GM21515 (cell line): ENCODE data around the gene SLC29A1.
"Not testable (repeated sequence)": the region's sequence is repeated elsewhere in the genome, so short reads cannot be mapped to it uniquely, and the experiment has no call there.

ENCODE experiments used
- ATAC-seq: cut with Tn5 transposase; IDR thresholded peaks from one replicate; pipeline ENCODE4 v1.9.1; 2021; ENCODE audit not compliant: unreplicated experiment

Gene SLC29A1

DNA sequence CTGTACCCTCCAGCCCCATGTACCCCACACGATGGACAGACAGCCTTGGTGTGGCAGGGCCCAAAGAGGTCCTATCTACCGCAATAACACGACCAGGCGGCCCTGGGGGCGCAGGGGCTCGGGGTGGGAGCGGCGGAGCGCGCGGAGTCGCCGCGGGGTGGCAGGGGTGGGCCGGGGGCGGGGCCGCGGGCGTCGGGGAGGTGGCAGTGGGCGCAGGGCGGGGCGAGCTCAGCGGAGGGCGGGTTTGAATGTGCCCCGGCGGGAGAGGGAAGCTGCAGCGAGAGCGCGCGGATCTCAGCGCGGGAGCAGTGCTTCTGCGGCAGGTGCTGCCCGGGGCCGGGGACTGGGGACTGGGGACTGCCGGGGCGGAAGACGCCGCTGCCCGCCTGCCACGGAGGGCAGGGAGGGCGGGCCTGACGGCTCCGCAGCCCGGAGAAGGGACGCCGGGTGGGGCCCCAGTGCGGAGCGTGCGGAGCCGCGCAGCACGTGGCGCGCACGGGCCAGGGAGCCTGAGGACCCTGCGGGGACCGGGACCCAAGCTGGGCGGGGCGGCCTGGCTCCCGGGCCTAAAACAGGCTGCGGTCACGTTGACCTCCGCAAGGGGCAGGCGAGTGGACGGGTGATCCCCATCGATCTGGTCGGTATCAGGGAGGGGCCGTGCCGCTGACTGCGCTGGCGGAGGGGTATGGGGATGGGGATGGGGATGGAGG is at the start of gene SLC29A1:
Gene SLC29A1 (plus strand): TSS at position 277 of the 710 bp plus-strand sequence. CDS start 3,719 bp downstream, outside the sequence.
- ATAC-seq: no peak

GRCh38 chr6:44176130-44176761 is 47.1 kb upstream of the SLC29A1 start:
- no peak for ATAC-seq

DNA sequence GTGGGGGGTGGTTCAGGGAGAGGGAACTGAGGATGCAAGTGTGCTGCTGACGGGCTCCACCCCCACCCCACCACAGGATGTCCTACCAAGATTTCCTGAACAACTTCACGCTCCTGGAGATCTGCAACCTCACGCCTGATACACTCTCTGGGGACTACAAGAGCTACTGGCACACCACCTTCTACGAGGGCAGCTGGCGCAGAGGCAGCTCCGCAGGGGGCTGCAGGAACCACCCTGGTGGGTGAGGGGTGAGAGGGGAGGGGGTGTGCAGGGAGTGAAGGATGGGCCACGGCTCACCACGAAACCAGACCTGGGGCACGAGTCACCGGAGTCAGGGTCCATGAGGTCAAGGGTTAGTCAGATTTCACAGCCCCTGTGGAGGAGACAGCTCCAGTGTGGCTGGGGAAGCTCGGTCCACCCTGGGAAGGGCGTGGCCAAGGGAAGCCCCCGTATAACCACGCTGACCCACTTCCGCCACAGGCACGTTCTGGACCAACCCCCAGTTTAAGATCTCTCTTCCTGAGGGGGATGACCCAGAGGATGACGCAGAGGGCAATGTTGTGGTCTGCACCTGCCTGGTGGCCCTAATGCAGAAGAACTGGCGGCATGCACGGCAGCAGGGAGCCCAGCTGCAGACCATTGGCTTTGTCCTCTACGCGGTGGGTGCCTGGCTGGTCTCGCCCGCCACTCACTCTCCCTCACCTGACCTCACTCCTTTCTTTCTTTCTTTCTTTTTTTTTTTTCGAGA is 46.5 kb upstream of the SLC29A1 start:
- peak; percentile 40 for ATAC-seq

- no peak for ATAC-seq
Measured at GRCh38 chr6:44177691-44178423, 45.5 kb upstream of the SLC29A1 start.

- ATAC-seq: no peak
Measured at GRCh38 chr6:44178424-44179071, 44.8 kb upstream of the SLC29A1 start.

DNA sequence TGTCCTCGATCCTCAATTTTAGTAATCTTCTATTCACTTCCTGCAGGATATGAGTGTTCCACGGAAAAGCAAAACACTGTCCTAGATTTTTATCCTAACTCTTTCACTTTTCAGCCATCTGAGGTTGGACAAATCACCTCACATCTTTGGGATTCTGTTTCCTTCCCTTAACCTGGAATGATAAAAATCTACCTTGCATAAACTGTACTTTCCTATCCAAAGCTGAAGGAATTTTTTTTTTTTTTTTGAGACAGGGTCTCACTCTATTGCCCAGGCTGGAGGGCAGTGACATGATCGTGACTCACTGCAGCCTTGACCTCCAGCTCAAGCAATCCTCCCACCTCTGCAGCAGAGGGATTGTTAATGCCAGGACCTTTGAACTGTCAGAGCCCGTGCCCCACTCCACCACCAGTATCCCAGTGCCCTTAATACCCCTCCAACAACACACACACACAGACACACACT is 44.3 kb upstream of the SLC29A1 start:
- ATAC-seq: no peak

GRCh38 chr6:44179648-44180047 is 43.7 kb upstream of the SLC29A1 start:
- ATAC-seq: no peak

DNA sequence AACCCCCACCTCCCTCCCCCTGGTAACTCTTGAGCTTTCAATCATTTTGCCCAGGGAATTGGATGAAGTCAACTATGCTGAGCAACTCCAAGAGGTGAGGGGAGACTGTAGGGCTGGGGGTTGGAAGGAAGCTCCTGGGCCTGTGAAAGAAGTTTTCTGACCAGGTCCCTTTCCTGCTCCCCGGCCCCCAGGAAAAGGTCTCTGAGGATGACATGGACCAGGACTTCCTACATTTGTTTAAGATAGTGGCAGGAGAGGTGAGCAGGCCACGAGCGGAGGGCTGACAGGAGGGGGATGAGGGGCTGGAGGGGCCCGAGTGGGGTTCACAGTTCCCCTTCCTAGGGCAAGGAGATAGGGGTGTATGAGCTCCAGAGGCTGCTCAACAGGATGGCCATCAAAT is 43.0 kb upstream of the SLC29A1 start:
- ATAC-seq: no peak

- ATAC-seq: no peak
Measured at GRCh38 chr6:44180886-44181285, 42.5 kb upstream of the SLC29A1 start.

DNA sequence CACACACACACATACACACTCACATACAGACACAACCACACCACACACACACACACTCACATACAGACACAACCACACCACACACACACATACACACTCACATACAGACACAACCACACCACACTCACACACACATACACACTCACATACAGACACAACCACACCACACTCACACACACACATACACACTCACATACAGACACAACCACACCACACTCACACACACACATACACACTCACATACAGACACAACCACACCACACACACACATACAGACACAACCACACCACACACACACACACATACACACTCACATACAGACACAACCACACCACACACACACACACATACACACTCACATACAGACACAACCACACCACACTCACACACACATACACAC is 41.6 kb upstream of the SLC29A1 start:
- not testable (repeated sequence) for ATAC-seq

DNA sequence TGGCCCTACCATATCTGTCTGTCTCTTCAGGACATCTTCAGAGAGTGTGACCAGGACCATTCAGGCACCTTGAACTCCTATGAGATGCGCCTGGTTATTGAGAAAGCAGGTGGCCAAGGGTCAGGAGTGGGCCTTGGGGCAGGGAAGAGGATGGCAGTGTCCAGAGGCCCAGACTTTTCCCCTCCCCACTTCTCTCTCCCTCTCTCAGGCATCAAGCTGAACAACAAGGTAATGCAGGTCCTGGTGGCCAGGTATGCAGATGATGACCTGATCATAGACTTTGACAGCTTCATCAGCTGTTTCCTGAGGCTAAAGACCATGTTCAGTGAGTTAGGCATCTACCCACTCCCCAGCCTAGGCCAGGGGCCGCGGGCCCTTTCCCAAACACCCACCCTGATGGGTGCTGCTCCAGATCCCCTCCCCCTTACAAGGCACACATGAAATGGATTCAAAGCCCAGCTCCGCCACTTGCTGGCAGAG is 40.4 kb upstream of the SLC29A1 start:
- no peak for ATAC-seq

- no peak for ATAC-seq
Measured at GRCh38 chr6:44183783-44184182, 39.6 kb upstream of the SLC29A1 start.

GRCh38 chr6:44185356-44185755 is 38.0 kb upstream of the SLC29A1 start:
- not testable (repeated sequence) for ATAC-seq

DNA sequence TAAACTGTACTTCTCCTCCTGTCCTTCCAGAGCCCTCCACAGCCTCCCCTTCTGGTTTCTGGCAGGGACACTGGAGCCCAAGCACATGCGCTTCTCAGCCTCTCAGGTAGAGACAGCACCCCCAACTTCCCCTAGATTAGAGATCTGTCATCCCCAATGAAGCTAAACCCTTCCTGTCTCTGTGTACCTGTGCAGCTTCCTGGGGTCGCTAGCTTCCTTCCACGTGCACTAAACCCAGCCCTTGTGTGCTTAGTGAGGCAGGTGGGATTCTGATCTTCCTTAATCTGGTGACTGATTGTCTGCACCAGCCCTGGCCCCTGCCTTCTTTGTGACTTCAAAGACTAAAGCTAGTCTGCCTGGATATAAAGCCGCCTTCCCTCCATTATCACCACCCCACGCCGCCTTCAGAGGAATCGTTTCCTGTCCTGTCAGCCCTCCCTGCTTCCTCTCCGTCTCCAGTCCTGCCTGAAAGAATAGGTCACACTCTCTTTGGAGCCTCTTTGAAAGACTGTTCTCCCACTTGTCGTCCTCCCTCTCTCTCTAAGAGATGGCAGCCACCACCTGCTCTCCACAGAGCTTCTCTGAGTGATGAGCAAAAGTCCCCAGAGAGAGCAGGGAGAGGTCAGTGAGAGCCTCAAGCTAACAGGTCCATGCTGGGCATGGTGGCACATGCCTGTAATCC is 37.3 kb upstream of the SLC29A1 start:
- ATAC-seq: no peak

DNA sequence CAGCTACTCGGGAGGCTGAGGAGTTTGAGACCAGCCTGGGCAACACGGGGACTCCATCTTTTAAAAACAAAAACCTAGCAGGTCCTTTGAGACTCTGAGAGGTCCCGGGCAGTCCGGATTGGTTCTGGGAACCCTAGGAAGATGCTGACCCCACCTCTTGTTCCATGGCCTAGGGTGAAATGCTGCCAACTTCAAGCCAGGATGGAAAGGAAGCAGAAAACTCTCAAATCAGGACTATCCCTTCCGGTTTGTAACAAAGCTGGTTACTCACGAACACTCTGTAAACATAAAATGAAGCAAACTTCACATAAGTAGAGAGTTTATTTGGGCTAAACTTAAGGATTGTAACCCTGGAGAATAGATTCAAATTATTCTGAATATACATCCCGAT is 36.8 kb upstream of the SLC29A1 start:
- ATAC-seq: no peak

DNA sequence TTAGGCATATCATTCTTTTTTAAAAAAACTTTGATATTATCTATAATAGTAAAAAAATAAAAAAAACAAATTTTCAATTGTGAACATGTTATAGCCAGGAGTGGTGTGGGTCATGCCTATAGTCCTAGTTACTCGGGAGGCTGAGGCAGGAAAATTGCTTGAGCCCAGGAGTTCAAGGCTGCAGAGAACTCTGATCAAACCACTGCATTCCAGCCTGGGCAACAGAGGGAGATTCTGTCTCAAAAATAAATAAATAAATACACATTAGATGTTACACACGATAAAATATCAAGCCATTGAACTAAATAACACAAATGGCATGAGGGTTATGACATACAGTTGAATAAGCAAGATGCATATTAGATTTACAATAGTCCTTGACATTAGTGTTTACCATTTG is 34.6 kb upstream of the SLC29A1 start:
- ATAC-seq: no peak

GRCh38 chr6:44189257-44189656 is 34.1 kb upstream of the SLC29A1 start:
- ATAC-seq: no peak

- peak; percentile 54 for ATAC-seq
Measured at GRCh38 chr6:44190715-44191114, 32.7 kb upstream of the SLC29A1 start.

GRCh38 chr6:44192428-44193041 is 30.9 kb upstream of the SLC29A1 start:
- ATAC-seq: no peak
